Activated CD4-positive, alpha-beta T cell treated with anti-CD3 and anti-CD28 coated beads for 24 hours (primary cell): Measurements from ENCODE around the gene CRB3.

Source experiments
- DNase-seq, 2 donors: peaks; one replicate each; pipeline ENCODE4 v3.0.0-alpha.2; 2020; ENCODE audit warnings: low read depth in 2 of 2

The CRB3 gene

DNA sequence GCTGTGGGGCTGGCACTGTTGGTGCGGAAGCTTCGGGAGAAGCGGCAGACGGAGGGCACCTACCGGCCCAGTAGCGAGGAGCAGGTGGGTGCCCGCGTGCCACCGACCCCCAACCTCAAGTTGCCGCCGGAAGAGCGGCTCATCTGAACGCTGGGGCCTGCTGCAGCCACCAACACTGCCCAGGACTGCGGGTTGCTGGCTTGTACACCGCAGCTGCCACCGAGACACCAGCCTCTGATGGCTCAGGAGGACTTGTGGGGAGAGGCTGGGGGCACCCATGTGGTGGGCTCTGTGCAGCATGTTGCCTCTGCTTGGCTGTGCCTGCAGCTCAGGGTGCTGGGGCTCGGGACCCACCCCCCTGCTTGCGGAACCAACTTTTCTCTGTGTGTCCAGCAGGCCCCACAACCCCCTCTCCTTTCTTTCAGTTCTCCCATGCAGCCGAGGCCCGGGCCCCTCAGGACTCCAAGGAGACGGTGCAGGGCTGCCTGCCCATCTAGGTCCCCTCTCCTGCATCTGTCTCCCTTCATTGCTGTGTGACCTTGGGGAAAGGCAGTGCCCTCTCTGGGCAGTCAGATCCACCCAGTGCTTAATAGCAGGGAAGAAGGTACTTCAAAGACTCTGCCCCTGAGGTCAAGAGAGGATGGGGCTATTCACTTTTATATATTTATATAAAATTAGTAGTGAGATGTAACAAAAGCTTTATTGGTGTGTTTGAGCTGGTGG is 2.6 kb downstream of the CRB3 start:
- no peak for DNase-seq

DNA sequence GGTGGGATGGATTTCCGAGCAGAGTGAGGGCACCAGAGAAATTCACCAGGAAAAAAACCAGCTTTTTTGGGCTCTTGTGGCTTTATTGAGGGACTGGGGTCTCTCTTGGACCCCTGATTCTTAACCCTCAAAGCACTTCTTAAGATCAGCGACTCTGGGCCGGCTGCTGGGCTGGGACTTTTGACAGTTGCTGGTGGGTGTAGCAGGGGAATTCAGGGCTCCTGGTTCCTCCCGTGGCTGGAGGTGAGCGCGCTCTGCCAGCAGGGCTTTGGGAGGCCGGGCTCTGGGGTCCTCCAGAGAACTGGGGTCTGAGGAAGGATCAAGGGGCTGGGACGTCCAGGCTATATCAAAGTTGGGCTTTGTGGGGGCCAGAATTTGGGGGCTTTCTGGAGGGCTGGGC is 3.3 kb downstream of the CRB3 start:
- no peak for DNase-seq

DNA sequence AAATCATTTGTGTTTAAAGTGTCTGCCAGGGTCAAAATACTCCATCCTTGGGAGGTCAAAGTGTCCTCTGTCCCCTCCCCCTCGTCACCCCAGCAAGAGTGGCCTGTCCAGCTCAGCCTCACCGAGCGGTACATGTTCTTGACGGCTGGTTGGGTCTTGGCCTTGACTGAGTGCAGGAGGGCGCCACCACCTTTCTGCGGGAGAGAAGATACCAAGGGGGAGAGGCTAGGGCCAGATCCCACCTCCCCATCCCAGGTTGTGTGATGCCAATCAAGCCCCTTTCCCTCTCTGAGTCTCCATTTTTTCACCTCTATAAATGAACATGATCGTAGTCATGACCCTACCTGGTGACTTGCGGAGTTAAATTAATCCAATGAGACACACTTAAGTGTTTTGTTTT is 6.1 kb downstream of the CRB3 start:
- DNase-seq: no peak

DNA sequence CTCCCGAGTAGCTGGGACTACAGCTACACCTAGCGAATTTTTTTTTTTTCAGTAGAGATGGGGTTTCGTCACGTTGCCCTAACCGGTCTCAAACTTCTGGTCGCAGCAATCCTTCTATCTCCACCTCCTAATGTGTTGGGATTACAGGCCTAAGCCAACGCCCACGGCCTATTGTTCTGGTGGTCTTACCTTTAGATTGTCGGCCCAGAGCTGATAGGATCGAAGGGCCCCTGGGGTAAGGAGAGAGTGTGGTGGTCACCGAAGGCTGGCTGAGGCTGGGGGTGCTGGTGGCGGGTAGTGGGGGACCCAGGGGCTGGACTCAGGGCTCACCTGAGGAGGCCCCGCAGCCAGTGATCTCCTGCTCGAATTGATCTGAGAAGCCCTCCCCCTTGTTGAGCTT is 7.0 kb downstream of the CRB3 start:
- no peak for DNase-seq

DNA sequence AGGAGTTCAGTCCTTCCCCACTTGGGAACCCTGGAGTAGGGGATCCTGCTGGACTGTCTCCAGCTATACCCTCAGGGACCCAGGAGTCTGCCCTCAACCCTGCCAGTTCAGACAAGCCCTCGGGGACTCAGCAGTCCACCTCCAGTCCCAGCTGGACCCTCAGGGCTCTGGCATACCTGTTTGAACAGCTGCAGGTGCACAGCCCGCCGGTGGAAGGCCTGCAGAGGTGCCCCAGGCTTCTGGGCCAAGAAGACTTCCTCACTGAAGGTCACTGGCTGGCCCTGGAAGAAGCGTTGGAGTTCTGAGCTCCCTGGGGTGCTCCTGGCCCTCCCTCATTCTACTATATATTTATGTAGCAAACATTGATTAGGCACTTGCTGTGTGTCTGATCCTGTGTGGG is 8.6 kb downstream of the CRB3 start:
- no peak for DNase-seq

DNA sequence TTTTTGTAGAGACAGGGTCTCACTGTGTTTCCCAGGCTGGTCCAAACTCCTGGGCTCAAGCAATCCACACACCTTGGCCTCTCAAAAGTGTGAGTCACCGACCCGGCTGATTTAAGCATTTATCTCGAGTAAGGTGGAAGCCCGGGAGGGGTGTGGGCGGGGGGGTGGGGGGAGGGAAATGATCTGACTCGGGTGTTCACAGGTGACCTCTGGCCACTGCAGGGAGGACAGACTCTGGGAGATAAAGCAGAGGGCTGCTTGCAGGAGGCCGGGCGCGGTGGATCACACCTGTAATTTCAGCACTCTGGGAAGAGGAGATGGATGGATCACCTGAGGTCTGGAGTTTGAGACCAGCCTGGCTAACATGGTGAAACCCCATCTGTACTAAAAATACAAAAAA is 9.6 kb downstream of the CRB3 start:
- DNase-seq: no peak

DNA sequence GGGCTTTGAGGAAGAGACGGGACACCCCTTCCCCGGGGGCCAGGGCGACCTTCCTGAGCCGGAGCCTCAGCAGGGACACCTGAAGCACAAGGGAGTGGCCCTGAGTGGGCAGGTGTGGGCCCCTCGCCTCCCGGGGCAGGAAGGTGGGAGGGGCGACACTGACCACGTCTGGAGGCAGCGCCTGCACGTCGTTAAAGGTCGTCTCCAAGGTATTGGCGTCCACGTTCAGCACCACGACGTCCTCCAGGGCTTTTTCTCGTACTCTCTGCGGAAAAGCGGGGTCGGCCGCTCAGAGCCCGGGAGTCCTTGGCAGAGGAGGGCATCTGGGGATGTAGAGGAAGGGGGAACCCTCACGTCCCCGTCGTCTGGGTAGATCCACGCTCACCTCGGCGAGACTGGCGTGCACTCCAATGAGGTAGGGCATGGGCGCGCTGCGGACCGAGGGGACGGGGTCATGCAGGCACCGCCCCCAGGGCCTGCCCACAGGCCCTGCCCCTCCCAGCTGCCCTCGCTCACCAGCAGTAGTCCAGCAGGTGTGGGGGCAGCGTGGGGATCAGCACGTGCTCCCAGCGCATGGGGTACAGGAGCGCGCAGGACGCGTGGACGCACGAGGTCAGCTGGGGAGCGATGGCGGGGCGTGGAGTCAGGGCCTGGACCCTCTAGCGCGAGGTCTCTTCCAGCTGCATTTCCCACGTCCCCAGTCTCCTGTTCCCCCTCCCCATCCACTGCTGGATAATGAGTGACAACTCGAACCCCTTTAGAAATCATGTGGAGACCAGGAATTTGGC is 11.4 kb downstream of the CRB3 start:
- DNase-seq: no peak

DNA sequence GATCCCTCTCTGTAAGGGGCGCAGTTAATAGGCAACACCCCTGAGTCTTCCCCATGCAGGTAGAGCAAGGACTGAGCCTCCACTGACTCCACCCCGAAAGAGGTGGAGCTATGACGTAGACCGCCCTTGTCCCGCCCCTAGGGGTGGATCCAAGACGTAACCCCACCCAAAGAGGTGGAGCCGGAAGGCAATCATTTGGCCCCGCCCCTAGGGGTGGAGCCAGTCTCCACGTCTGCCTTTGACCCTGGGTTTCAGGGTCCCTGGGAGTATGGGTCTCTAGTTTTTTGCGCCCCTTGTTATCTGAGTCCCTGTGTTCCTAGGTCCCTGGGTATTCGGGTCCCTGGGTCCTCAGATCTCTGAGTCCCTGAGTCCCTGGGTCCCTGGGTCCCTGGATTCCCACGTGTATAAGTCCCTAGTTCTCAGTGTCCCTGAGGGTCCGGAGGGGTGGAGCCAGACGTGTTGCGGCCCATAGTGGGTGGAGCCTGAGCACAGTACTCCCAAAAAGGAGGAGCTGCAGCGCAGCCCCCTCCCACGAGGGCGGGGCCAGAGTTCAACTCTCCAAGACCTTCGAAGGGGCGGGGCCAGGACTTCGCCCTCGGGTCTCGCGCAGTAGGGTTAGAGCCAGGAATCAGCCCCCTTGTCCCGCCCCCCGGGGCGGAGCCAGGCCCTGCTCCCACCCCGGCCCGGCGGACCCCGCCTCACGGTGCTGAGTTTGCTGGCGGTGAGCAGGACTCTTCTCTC is 12.3 kb downstream of the CRB3 start:
- DNase-seq: peak; percentile 52 to 55

DNA sequence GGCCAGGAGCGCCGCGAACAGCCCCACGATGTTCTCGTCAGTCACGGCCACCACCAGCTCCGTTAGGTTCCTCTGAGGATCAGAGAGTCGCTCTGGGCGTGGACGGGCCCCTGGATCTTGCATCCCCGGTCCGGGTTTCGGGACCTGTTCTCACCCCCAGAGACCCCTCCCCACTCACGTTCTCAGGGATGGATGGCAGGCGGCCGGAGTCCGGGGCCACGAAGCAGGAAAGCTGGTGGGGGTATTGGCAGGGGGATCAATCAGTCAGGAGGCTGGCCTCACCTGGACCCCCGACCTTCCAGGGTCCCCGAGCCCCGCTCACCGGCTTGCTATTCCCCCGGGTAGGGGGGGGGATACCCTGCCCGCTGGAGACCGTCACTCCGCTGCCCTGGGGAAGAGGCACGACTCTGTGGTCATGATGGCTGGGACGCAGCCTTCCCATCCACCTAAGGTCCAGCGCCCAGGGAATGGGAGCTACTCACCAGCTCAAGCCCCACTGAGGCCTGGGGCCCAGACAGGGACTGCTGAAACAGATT is 12.9 kb downstream of the CRB3 start:
- no peak for DNase-seq

DNA sequence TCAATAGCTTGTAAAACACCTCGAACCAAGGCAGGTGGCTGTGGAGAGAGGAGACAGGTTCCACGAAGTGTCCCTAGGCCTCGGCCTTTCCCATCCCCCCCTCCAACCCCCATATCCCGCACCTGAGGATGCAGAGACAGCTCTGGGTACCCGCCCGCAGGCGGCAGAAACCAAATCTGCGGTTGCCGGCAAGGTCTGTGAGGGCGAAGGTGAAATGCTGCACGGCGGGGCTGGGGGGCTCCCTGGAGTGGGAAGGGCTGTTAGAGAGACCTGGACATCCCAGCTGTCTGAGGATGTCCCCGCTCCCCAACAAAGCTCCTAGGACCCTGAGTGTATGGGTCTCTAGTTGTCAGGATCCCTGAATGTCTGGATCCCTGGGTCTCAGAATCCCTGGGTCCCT is 14.7 kb downstream of the CRB3 start:
- DNase-seq: no peak

DNA sequence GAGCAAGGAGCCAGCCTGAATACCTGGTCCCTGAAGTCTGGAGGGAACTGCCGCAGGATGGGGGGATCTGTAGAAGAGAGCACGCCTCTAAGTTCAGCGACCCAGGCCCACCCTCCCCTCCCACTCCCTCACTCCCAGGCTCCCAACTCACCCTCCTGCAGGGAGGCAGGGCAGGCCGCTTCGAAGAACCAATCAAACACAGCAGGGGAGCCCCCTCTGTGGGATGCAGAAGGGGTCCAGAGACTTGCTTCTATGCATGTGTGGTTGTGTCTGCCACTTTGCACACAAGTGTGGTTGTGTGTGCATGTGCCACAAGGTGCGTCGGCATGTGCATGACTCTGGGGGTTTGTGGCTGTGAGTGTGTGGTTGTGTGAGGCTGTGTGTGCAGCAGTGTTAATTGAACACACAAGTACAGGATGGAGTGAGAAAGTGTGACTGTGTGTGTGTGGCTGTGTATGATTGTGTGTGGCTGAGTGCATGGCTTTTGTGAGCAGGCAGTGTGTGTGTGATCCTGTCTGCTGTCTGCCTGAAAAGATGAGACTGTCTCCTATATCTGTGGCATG is 15.8 kb downstream of the CRB3 start:
- no peak for DNase-seq

DNA sequence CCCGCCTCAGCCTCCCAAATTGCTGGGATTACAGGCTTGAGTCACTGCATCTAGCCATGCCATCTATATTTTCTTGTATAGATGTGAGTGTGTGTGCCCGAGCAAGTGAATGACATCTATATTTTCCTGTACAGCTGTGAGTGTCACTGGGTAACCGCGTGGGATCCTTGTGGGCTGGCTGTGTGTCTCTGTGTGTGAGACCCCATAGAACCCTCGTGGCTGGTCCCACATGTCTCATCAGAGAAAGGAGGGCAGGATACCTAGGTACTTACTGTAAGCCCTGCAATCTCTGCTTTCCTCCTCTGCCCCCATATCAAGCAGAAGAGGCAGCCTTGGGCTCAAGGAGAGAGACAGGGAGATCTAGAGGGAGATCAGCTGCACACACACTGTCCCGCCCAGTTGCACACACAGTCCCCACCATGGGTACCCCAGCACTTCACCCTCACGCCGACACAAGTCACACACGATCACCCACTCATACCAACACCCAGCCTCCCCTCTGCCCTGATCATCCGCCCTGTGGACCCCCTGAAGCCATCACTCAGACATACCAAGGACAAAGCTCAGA is 16.9 kb downstream of the CRB3 start:
- DNase-seq: no peak

DNA sequence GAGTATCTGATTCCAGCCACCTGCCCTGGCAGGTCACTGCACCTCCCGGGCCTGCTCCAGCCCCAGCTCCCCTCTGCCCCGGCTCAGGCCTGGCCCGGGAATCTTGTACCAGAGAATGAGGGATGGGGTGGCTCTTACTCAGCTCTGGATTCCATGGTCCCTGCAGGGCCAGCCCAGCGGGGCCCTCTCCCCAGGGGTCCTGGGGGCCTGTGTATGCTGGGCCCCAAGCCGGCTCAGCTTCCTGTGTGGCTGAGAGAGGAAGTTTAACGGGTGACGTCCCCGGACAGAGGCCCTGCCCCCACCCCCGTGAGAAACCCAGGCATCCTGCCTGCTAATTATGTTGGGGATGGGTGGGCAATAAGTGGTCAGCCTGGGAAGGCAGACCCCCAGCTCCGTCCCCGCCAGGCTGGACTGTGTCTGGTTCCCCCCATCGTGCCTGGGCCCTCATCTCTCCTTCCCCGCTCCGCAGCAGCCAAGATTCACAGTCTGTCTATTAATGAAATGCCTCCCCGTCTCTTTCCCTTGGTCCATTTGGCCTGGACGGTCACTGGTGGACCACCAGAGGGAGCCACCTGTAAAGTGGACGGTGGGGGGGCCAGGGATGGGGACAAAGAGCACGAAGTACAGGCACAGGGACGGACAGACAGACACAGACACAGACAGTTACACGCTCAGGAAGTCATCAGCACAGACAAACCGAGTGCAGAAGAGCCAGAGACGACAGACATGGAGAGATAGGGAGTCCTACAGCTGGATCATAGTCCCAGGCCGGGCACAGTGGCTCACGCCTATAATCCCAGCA is 17.7 kb downstream of the CRB3 start, which contains the start of gene DENND1C:
TSS of gene DENND1C (minus strand) at position 247 of the 802 bp plus-strand sequence. CDS start at position 155, 92 bp downstream.
- peak; percentile 34 to 49 for DNase-seq

DNA sequence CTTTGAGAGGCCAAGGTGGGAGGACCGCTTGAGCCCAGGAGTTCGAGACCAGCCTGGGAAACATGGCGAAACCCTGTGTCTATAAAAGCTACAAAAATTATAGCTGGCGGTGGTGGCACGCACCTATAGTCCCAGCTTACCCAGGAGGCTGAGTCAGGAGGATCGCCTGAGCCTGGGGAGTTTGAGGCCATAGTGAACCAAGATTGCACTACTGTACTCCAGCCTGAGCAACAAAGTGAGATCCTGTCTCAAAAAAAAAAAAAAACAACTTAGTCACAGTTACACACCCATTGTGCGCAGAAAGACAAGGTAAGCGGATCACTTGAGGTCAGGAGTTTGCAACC is 18.2 kb downstream of the CRB3 start:
- no peak for DNase-seq

DNA sequence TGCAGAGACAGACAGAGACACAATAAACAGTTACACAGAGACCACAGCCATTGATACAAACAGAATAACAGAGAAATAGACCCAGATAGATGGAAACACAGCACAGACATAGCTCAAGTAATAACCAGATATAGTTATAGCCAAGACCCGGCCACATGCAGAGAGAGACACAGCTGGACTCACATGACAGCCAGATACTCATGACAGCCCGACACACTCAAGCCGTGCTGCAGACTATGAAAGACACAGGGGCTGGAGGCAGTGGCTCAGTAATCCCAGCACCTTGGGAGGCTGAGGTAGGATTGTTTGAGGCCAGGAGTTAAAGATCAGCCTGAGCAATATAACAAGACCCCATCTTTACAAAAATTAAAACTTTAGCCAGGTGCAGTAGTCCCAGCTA is 19.2 kb downstream of the CRB3 start:
- no peak for DNase-seq

DNA sequence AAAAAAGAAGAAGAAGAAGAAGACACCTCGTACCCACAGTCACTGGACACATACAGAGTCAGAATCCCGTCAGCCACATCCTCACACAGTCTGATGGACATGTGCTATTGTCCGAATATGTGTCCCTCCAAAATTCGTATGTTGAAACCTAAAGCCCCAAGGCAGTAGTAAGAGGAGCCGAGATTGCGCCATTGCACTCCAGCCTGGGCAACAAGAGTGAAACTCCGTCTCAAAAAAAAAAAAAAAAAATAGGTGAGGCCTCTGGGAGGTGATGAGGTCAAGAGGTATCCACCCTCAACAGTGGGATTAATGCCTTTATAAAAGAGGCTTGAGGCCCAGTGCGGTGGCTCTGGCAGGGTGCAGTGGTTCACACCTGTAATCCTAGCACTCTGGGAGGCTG is 20.2 kb downstream of the CRB3 start:
- DNase-seq: no peak

DNA sequence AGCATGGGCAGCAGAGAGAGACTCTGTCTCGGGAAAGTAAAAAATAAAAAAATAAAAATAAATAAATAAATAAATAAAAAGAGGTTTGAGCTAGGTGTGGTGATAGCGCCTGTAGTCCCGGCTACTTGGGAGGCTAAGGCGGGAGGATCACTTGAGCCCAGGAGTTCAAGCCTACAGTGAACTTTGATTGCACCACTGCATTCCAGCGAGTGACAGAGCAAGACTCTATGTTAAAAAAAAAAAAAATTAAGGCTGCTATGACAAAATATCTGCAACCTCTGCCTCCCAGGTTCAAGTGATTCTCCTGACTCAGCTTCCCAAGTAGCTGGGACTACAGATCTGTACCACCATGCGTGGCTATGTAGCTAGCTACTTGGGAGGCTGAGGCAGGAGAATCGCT is 20.8 kb downstream of the CRB3 start:
- DNase-seq: no peak

DNA sequence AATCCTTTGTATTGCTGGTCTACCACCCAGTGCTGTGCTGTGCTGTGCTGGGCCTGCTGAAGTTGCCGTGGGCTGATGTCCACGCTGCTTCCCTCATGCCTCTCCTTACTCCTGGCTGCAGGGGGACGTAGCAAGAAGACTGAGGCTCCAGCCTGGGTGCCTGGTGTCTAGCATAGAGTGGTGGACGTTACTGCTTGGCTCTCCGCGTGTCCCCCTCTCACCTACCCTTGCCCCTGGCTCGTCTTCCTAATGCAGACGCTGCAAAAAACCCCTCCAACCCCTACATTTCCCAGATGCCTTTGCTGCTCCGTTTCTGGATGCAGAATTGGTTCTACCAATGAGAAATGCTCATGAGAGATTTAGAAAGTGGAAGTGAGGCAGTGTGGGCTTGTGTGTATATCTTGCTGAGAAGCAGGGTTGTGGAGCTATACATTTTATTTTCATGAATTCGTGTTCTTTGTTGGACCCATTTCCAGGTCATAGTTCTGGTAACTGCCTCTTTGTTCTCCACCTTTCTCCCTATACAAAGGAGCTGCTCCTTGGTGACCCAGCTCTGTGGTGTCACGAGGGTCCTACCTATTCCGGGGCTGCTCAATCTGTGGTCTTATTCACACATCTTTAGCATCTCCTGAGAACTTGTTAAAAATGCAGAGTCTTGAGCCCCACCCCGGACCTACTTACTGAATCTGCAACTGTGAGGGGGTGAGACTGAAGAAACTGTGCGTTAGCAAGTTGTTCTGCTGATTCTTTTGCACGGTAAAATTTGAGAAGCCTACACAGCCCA is 25.4 kb downstream of the CRB3 start:
- no peak for DNase-seq

DNA sequence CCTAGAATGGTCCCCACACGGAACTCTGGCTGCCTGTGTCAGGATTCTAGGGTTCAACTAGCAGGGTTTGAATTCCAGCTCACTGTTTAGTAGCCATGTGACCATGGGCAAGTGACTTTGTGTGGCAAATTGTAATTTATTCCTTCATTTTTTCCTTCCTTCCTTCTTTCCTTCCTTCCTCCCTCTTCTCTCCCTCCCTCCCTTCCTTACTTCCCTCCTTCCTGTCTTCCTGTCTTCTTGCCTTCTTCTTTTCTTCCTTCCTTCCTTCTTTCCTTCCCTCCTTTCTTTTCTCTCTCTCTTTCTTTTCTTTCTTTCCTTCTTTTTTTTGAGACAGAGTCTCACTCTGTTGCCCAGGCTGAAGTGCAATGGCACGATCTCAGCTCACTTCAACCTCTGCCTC is 26.1 kb downstream of the CRB3 start:
- no peak for DNase-seq
